ENCODE measurements around the gene FSD1L. TPM values are rescaled to one million over a fixed set of nuclear protein-coding genes. Genes with fewer than 3 reads are reported as not detected.

FSD1L gene
- total RNA-seq, 2 experiments from 2014 or later, result 0.79 to 0.86 TPM

DNA sequence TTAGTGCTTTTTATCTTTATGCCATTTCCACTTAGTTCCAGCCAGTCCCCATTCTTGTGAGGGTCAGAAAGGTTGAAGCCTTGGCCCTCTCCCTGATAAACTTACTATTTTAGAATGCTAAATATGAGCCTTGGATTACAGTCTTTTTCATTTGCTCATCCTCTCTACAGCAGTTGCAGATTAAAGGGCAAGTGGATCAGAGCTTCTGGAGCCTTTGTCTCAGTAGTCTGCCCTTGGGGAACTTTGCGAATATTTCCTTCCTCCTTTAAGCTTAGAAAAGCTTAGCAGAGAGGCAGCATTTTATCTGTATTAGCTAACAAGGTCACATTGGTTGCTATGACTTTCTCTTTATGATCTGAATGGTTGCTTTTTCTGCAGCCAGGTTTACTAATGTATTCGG is 11.5 kb downstream of the FSD1L start:
- Mint-ChIP-seq H3K36me3 (ENCODE audit: low read depth) (peaks cover 4% of the 10 kb centered on the region), H3K27me3 (ENCODE audit: low read depth) (peaks cover 2% of the 10 kb centered on the region), H3K9me3 (peaks cover 5% of the 10 kb centered on the region), H3K4me3 (no peak overlapping the region), H3K27ac (no peak overlapping the region), H3K4me1 (ENCODE audit: low read depth) (no peaks in the 10 kb centered on the region)
- intact Hi-C loops (cut with micrococcal nuclease), result no loop called here
- CTCF ChIA-PET, result no interaction called here
- DNase-seq, result no peak

DNA sequence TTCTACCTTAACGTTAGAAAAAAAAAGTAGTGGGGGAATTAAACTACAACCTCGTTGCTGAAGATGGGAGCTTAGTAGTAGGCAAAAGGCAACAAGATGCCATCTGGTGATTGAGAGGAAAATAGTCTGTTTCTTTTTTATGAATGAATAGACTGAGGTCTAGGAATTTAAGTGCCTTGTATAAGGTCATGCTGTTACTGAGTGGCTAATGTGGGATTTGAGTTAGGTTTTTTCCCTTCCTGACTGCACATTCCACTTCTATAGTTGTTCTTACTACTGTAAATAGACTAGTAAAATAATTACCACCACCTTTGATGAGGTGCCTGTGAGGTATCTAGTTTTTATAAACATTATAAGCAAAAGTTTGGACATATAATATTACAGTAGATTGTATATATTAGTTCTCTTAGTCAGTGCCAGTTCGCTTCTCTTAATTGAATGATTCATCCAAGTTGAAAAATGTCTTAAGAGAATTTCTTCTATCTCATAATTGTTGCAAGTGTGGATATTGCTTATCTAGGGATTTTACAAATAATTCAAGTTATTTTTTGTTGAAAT is 19.1 kb downstream of the FSD1L start:
- Mint-ChIP-seq H3K36me3 (ENCODE audit: low read depth) (peaks cover 3% of the 10 kb centered on the region), H3K4me1 (ENCODE audit: low read depth) (no peaks in the 10 kb centered on the region), H3K9me3 (no peaks in the 10 kb centered on the region), H3K4me3 (no peak overlapping the region), H3K27ac (no peak overlapping the region), H3K27me3 (ENCODE audit: low read depth) (no peaks in the 10 kb centered on the region)
- CTCF ChIA-PET, result interaction anchor here (0.6 kb wide), 1 partner anchor 21 kb away, joined by 3 read pairs; no protein-coding TSS in a partner anchor
- DNase-seq, result no peak
- intact Hi-C loops (cut with micrococcal nuclease), result no loop called here

DNA sequence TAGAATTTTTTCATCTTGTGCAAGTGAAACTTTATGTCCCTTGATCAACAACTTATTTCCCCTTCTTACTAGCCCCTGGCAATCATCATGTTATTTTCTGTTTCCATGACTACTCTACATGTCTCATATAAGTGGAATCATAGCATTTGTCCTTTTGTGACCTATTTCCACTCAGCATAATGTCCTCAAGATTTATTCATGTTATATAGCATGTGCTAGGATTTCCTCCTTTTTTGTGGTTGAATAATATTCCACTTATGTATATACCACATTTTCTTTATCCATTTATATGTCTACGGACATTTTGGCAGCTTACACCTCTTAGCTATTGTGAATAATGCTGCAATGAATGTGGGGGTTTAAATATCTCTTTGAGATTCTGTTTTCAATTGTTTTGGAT is 21.0 kb downstream of the FSD1L start:
- Mint-ChIP-seq H3K9me3 (no peaks in the 10 kb centered on the region), H3K27ac (no peak overlapping the region), H3K27me3 (ENCODE audit: low read depth) (no peaks in the 10 kb centered on the region), H3K4me1 (ENCODE audit: low read depth) (no peaks in the 10 kb centered on the region), H3K36me3 (ENCODE audit: low read depth) (peaks cover 3% of the 10 kb centered on the region), H3K4me3 (no peak overlapping the region)
- no peak for DNase-seq
- intact Hi-C loops (cut with micrococcal nuclease), result no loop called here
- CTCF ChIA-PET, result no interaction called here

DNA sequence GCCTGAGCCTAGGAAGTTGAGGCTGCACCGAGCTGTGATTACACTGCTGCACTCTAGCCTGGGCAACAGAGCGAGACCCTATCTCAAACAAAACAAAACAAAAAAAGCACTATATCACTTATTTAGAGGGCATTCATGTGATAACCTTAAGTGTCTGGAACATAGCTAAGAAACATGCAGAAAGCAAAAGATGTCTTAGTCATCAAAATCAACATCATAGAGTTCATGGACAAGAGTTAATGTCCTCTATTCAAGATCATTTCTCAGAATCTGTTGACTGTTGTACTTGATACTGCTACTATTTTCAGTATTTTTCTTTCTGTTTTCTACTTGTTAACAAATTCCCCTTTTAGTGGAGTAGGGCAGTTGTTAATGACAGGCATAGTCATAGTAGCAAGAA is 25.4 kb downstream of the FSD1L start:
- no peaks in the 10 kb centered on the region for H3K27me3 Mint-ChIP-seq (ENCODE audit: low read depth)
- intact Hi-C loops (cut with micrococcal nuclease), result no loop called here
- H3K9me3 Mint-ChIP-seq, result no peaks in the 10 kb centered on the region
- H3K36me3 Mint-ChIP-seq (ENCODE audit: low read depth), result no peaks in the 10 kb centered on the region
- no peak for DNase-seq
- CTCF ChIA-PET, result no interaction called here
- H3K4me3 Mint-ChIP-seq, result no peak overlapping the region
- H3K27ac Mint-ChIP-seq, result no peak overlapping the region
- no peaks in the 10 kb centered on the region for H3K4me1 Mint-ChIP-seq (ENCODE audit: low read depth)

DNA sequence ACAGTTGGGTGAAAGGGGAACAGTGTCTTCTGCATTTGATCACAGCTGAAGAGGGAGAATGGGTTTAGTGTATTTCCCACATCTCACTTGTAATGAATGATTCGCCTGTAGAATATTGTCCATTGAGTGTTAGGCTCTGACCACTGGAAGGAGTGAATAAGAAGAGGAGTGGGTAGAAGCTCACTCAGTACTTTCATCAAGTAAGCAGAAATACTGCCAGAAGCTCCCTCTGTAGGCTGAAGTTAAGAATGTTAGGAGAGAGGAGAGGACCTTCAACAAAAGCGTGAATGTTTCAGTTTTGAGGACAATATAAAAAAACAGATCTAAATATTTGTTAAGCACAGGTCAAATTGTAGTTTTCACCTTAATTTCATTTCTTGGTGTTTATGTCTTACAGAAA is 27.5 kb downstream of the FSD1L start:
- CTCF ChIA-PET, result no interaction called here
- no peaks in the 10 kb centered on the region for H3K9me3 Mint-ChIP-seq
- no peaks in the 10 kb centered on the region for H3K36me3 Mint-ChIP-seq (ENCODE audit: low read depth)
- no peaks in the 10 kb centered on the region for H3K27me3 Mint-ChIP-seq (ENCODE audit: low read depth)
- no peak overlapping the region for H3K4me3 Mint-ChIP-seq
- no peaks in the 10 kb centered on the region for H3K4me1 Mint-ChIP-seq (ENCODE audit: low read depth)
- intact Hi-C loops (cut with micrococcal nuclease), result no loop called here
- DNase-seq, result no peak
- H3K27ac Mint-ChIP-seq, result no peak overlapping the region

DNA sequence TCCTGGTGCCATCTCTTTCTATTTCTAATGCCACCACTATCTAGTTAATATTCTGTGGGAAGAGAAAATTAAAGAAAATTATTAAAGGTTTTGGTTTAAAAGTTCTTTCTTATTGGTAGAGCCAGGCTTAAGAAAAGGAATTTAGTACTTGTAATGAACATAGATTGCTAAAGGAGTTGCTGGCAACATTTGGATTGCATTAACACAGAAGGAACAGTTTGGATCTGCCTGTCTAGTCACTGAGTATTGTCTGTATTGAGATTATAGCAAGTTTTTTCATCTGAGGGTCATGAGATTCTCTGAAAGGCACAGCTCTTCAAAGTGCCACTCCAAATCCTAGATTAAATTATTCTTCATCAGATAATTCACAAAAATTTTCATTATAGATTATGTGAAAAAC is 32.0 kb downstream of the FSD1L start:
- CTCF ChIA-PET, result no interaction called here
- intact Hi-C loops (cut with micrococcal nuclease), result no loop called here
- Mint-ChIP-seq H3K27me3 (ENCODE audit: low read depth) (no peaks in the 10 kb centered on the region), H3K9me3 (no peaks in the 10 kb centered on the region), H3K4me3 (no peak overlapping the region), H3K36me3 (ENCODE audit: low read depth) (no peaks in the 10 kb centered on the region), H3K27ac (no peak overlapping the region), H3K4me1 (ENCODE audit: low read depth) (no peaks in the 10 kb centered on the region)
- DNase-seq, result no peak

DNA sequence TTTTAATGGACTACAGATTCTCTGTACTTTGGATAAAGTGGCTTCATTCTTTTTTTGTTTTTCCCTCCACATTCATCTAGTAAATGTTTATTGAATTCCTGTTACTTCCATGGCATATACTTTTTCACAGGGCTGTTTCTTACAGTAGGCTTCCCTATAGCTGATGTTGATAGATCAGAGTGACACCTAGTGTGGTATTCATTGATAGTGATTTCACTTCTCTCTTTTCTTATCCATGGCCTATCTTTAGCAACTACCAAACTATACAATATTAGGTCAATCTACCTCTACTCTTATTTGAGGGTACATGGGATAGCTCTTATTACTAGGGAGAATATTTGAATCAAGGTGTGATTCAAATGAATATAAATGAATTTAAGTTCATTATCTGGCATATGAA is 35.8 kb downstream of the FSD1L start:
- H3K4me1 Mint-ChIP-seq (ENCODE audit: low read depth), result no peaks in the 10 kb centered on the region
- no peaks in the 10 kb centered on the region for H3K36me3 Mint-ChIP-seq (ENCODE audit: low read depth)
- CTCF ChIA-PET, result no interaction called here
- no peak for DNase-seq
- no peak overlapping the region for H3K27ac Mint-ChIP-seq
- intact Hi-C loops (cut with micrococcal nuclease), result no loop called here
- H3K27me3 Mint-ChIP-seq (ENCODE audit: low read depth), result no peaks in the 10 kb centered on the region
- no peaks in the 10 kb centered on the region for H3K9me3 Mint-ChIP-seq
- no peak overlapping the region for H3K4me3 Mint-ChIP-seq

DNA sequence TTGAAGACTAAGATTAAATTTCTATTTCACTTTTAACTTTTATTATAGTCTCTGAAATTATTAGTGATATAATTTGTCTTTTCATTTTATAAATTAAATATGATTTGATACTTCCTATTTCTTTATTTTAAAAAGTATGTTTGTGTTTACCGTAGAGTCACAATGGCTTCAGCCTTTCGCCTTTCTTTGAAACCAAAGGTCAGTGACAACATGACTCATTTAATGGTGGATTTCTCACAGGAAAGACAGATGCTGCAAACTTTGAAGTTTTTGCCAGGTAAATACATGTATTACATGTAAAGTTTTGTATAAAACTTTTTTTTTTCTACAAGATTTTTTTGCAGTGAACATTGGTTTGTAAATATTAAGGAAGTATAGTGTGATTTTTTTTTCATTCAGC is 36.4 kb downstream of the FSD1L start:
- no peak for DNase-seq
- Mint-ChIP-seq H3K4me3 (no peak overlapping the region), H3K9me3 (no peaks in the 10 kb centered on the region), H3K36me3 (ENCODE audit: low read depth) (no peaks in the 10 kb centered on the region), H3K4me1 (ENCODE audit: low read depth) (no peaks in the 10 kb centered on the region), H3K27ac (no peak overlapping the region), H3K27me3 (ENCODE audit: low read depth) (no peaks in the 10 kb centered on the region)
- CTCF ChIA-PET, result no interaction called here
- intact Hi-C loops (cut with micrococcal nuclease), result no loop called here

DNA sequence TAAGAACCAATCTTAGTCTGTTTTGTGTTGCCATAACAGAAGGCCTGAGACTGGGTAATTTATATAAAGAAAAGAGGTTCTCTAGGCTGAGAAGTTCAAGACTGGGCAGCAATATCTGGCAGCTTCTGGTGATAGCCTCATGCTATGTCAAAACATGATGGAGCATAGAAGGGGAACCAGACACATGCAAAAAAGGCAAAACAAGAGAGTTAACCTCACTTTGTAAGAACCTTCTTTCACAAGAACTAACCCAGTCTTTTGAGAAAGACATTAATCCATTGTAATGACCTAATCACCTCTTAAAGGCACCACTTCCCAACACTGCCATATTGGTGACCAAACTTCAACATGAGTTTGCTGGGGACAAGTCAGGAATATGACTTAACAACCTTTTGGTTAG is 37.3 kb downstream of the FSD1L start:
- CTCF ChIA-PET, result no interaction called here
- intact Hi-C loops (cut with micrococcal nuclease), result no loop called here
- H3K4me3 Mint-ChIP-seq, result no peak overlapping the region
- no peak for DNase-seq
- no peaks in the 10 kb centered on the region for H3K27me3 Mint-ChIP-seq (ENCODE audit: low read depth)
- no peaks in the 10 kb centered on the region for H3K4me1 Mint-ChIP-seq (ENCODE audit: low read depth)
- no peaks in the 10 kb centered on the region for H3K36me3 Mint-ChIP-seq (ENCODE audit: low read depth)
- H3K9me3 Mint-ChIP-seq, result peaks cover 1% of the 10 kb centered on the region
- H3K27ac Mint-ChIP-seq, result no peak overlapping the region

DNA sequence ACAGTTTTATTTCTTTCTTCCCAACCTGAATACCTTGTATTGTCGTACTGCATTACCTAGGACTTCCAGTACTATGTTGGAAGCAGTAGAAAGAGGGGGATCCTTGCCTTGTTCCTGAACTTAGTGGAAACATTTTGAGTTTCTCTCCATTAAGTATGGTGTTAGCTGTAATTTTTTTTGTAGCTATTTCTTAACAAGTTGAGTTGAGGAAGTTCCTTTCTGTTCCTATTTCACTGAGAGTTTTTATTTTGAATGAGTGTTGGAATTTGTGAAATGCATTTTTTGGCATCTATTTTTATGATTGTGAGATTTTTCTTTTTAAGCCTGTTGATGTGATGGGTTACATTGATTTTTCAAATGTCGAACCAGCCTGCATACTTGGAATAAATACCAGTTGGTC is 49.0 kb downstream of the FSD1L start:
- H3K9me3 Mint-ChIP-seq, result no peaks in the 10 kb centered on the region
- H3K27me3 Mint-ChIP-seq (ENCODE audit: low read depth), result no peaks in the 10 kb centered on the region
- no peaks in the 10 kb centered on the region for H3K4me1 Mint-ChIP-seq (ENCODE audit: low read depth)
- intact Hi-C loops (cut with micrococcal nuclease), result no loop called here
- CTCF ChIA-PET, result no interaction called here
- no peak overlapping the region for H3K4me3 Mint-ChIP-seq
- no peak for DNase-seq
- H3K27ac Mint-ChIP-seq, result no peak overlapping the region
- no peaks in the 10 kb centered on the region for H3K36me3 Mint-ChIP-seq (ENCODE audit: low read depth)

DNA sequence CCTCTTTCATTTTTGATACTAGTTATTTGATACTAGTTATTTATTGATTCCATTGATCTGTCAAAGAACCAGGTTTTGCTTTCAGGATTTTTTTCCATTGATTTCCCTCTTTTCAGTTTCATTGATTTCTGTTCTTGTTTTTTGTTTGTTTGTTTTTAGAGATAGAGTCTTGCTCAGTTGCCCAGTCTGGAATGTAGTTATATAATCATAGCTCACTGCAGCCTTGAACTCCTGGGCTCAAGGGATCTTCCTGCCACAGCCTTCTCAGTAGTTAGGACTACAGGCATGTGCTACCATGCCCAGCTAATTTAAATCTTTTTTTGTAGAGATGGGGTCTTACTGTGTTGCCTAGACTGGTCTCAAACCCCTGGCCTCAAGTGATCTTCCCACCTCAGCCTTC is 49.9 kb downstream of the FSD1L start:
- CTCF ChIA-PET, result no interaction called here
- Mint-ChIP-seq H3K4me3 (no peak overlapping the region), H3K27ac (no peak overlapping the region), H3K9me3 (no peaks in the 10 kb centered on the region), H3K36me3 (ENCODE audit: low read depth) (no peaks in the 10 kb centered on the region), H3K27me3 (ENCODE audit: low read depth) (no peaks in the 10 kb centered on the region), H3K4me1 (ENCODE audit: low read depth) (no peaks in the 10 kb centered on the region)
- DNase-seq, result no peak
- intact Hi-C loops (cut with micrococcal nuclease), result no loop called here

DNA sequence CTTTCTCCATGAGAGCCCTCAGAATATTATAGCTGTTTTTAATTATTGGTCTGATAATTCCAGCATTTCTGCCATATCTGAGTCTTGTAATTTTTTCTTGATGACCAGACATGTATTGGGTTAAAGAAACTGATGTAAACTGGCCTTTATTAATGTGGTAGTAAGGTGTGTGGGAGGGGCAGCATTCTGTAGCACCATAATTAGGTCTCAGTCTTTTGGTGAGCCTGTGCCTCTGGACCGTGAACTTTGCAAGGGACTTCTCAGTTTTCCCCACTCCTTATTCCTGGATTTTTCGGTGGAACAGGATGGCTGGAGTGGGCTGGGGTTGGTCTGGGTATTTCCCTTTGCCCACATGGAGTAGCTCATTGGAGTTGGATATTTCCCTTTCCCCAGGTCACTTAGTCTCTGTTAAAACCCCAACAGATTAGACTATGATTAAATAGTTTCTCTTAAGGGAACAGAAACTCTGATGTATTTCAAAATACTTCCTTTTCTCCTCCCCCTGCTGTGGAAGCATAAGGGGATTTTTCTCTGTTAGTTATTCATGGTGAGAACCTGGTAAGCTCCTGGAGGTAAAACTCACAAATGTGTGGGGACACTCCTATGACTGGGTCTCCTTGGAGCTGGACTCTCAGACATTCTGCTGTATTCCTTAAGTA is 52.4 kb downstream of the FSD1L start:
- DNase-seq, result no peak
- no peaks in the 10 kb centered on the region for H3K9me3 Mint-ChIP-seq
- no peak overlapping the region for H3K4me3 Mint-ChIP-seq
- intact Hi-C loops (cut with micrococcal nuclease), result no loop called here
- CTCF ChIA-PET, result interaction anchor here (0.5 kb wide), 1 partner anchor 205 kb away, joined by 6 read pairs; no protein-coding TSS in a partner anchor
- H3K36me3 Mint-ChIP-seq (ENCODE audit: low read depth), result no peaks in the 10 kb centered on the region
- no peaks in the 10 kb centered on the region for H3K4me1 Mint-ChIP-seq (ENCODE audit: low read depth)
- H3K27ac Mint-ChIP-seq, result no peak overlapping the region
- no peaks in the 10 kb centered on the region for H3K27me3 Mint-ChIP-seq (ENCODE audit: low read depth)

DNA sequence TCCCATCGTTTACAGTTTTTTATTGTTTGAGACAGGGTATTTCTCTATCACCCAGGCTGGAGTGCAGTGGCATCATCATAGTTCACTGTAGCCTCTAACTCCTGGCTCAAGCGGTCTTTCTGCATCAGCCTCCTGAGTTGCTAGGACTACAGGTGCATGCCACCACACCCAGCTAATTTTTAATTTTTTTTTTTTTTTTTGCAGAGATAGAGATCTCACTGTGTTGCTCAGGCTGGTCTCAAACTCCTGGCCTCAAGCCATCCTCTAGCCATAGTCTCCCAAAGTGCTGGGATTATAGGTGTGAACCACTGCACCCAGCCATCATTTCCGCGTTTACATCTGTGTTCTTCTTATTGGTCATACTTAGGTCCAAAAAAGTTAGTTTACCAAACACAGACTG is 53.6 kb downstream of the FSD1L start:
- intact Hi-C loops (cut with micrococcal nuclease), result no loop called here
- Mint-ChIP-seq H3K27me3 (ENCODE audit: low read depth) (no peaks in the 10 kb centered on the region), H3K4me1 (ENCODE audit: low read depth) (no peaks in the 10 kb centered on the region), H3K9me3 (no peaks in the 10 kb centered on the region), H3K36me3 (ENCODE audit: low read depth) (no peaks in the 10 kb centered on the region), H3K27ac (no peak overlapping the region), H3K4me3 (no peak overlapping the region)
- DNase-seq, result no peak
- CTCF ChIA-PET, result no interaction called here

All from activated naive CD4-positive, alpha-beta T cell treated with anti-CD3 and anti-CD28 coated beads for 36 hours (primary cell).